Fibroblast of peridontal ligament (primary cell): ENCODE data around the gene GLRA3.
"Not testable (repeated sequence)": the region's sequence is repeated elsewhere in the genome, so short reads cannot be mapped to it uniquely, and the experiment has no call there.

Experiments used
- DNase-seq: peaks from one replicate; pipeline ENCODE4 v3.0.0-alpha.2; 2010; ENCODE audit errors: extremely low read depth

Gene GLRA3

DNA sequence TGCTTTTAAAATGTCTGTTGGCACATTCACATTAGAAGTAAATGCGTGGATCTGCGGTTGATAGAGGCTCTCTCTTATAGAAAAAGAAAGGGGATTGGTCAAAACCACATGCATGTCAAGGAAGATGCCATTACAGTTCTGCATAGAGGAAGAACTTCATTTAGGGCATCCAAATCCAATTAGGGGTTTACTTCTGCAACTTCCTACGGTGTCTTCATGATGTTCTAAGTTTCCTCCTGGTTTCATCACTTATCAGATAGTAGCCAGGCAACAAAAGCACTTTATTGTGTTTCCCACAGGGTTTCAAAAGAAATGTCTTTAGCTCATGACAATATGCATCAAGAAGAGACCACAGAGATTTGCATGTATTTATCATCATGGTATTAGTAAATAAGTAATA, 170.8 kb downstream of the GLRA3 start:
- no peak for DNase-seq

GRCh38 chr4:174657472-174657871, 171.6 kb downstream of the GLRA3 start:
- DNase-seq = no peak

- no peak for DNase-seq
Observed at GRCh38 chr4:174654634-174655033, 174.4 kb downstream of the GLRA3 start.

- no peak for DNase-seq
Observed at GRCh38 chr4:174650711-174651355, 178.2 kb downstream of the GLRA3 start.

DNA sequence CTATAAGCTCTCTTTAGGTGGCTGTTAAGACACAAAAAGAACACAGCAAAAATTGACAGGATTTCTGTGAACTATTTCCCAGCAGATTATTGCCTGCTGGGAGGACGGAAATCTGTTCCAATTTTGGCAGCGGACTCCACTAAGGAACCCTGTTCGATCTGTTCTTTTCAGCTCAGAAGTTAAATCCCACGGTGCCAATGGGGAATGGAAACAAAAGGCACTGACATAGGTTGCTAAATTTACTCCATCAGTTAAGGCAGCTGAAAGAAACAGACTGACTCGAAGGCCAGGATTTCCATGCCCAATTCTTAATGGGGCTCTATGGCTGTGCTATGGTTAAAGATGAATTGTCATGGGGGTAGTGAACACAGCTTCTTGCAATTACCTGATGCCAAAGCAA, 180.2 kb downstream of the GLRA3 start:
- DNase-seq = no peak

GRCh38 chr4:174646326-174646725, 182.7 kb downstream of the GLRA3 start:
- no peak for DNase-seq

GRCh38 chr4:174640146-174640545, 188.9 kb downstream of the GLRA3 start:
- no peak for DNase-seq

- no peak for DNase-seq
Observed at GRCh38 chr4:174635732-174636131, 193.3 kb downstream of the GLRA3 start.

GRCh38 chr4:174633399-174633798, 195.6 kb downstream of the GLRA3 start:
- DNase-seq = no peak

GRCh38 chr4:174631901-174632758, 196.9 kb downstream of the GLRA3 start:
- DNase-seq = peak; percentile 64

DNA sequence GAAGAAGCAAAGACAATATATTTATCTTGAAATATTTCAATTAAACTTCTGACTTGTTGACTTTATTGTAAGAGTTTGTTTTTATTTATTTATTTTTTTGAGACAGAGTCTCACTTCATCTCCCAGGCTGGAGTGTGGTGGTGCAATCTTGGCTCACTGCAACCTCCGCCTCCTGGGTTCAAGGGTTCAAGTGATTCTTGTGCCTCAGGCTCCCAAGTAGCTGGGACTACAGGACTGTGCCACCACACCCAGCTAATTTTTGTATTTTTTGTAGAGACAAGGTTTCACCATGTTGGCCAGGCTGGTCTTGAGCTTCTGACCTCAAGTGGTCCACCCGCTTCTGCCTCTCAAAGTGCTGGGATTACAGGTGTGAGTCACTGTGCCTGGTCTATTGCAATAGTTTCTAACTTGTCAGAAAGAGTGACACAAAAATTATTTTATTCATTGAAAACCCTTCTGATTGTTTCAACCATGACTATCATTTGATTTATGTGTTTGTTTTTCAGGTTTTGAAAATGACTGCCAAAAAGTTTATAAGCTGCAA, 199.1 kb downstream of the GLRA3 start:
- DNase-seq = not testable (repeated sequence)

DNA sequence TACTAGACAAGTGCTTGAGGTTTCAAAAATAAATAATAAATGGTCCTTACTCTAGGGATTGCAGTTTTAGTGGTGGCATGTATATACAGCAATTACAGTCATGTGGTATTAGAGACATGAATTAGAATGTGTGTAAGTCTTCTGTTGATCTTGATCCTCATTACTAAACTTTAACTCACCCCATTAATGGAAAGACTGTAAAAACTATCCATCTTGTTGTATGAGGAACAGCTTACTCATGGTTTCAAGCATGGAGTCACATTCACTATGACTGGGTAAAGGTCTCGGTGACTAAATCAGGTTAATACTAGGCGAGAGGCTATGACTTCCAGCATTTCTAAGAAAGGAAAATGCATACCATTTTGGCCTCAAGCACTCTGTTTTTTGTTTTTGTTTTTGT, 199.8 kb downstream of the GLRA3 start:
- DNase-seq = no peak

- DNase-seq = peak; percentile 25
Observed at GRCh38 chr4:174628191-174628590, 200.9 kb downstream of the GLRA3 start.

GRCh38 chr4:174627473-174627872, 201.6 kb downstream of the GLRA3 start:
- DNase-seq = no peak

- no peak for DNase-seq
Observed at GRCh38 chr4:174626342-174627008, 202.6 kb downstream of the GLRA3 start.

DNA sequence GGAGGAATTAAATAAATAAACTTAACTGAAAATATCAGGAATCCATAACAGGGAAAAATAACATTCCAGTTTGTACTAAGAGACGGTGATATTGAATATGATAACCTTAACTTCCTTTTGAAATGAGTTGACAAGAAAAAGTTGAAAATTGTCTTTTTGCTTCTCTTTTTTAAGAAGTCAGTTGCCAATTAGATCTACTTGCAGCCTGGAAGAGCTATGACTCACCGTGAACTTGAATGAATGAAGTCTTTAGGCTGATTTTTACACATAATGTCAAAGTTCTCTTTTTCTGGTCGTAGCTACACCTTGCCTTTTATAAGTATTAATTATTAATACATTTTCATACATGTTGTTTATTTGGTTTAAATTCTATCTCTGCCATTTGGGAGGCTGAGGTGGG, 212.4 kb downstream of the GLRA3 start:
- no peak for DNase-seq

GRCh38 chr4:174613979-174614378, 215.1 kb downstream of the GLRA3 start:
- DNase-seq = no peak

GRCh38 chr4:174611792-174612191, 217.3 kb downstream of the GLRA3 start:
- no peak for DNase-seq

DNA sequence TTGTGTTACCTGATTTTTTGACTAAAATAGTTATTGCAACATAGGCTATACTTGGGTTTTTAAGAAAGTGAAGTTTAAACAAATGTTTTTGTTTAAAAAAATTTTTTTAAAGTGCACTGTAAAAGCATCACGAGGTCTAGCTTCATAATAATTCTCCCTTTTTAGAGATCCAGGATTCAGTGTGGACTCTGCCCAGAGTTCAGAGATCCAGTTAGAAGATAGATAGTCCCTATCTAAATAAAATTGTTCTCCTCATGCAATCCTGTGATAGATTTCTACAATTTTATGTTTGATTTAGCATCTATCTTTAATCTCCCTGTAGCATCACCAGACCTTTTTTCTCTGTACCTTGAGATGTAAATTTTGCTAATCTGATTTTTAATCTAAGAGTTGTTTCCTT, 221.3 kb downstream of the GLRA3 start:
- DNase-seq = no peak

DNA sequence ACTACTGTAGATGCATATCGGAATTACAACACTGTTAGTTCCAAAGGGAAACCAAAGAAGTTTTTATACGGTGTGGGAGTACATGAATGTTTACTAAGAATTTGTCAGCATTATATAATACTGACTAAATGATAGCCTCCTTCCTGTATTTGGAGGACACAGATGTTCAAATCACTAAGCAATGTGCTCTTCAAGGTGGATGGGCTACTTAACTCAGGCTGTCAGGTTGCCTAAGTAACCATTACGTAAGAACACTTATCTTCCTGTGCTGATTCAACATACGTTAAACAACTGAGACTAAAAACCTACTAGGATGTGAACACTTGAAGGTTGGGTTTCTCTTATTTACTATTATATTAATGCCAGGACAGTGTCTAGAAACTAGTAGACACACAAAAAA, 224.8 kb downstream of the GLRA3 start:
- no peak for DNase-seq

- DNase-seq = no peak
Observed at GRCh38 chr4:174600391-174600790, 228.7 kb downstream of the GLRA3 start.

DNA sequence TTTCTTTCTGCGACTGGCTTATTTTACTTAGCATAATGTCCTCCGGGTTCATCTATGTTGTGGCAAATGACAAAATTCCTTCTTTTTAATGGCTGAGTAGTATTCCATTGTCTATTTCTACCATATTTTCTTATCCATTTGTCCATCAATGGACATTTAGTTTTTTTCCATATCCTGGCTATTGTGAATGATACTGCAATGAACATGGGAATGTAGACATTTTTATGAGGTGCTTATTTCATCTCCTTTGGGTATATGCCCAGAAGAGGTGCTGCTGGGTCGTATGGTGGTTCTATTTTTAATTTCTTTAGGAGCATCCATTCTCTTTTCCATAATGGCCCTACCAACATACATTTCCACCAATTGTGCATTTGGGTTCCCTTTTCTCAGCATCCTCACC, 230.2 kb downstream of the GLRA3 start:
- no peak for DNase-seq

DNA sequence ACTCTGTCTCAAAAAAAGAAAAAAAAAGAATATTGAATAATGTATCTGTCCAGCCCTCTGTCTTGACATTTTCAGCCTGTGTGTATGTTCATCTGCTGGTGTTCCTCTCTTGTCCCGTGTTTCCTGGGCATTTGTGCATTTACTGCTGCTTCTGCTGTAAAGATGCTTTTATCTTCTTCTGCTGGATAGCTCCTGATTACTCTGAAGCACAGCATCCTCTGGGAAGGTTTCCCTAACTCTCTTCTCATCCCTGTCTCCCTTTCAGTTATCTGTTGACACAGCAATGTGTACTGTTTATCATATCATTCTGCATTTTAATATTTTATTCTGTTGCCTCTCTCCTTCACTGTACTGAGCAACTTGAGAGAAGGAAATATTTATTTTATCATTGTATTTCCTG, 232.5 kb downstream of the GLRA3 start:
- DNase-seq = no peak
